ENCODE results near the gene FBXO3.
"Not testable (repeated sequence)": the region's sequence is repeated elsewhere in the genome, so short reads cannot be mapped to it uniquely, and the experiment has no call there.

FBXO3 gene, protein sequence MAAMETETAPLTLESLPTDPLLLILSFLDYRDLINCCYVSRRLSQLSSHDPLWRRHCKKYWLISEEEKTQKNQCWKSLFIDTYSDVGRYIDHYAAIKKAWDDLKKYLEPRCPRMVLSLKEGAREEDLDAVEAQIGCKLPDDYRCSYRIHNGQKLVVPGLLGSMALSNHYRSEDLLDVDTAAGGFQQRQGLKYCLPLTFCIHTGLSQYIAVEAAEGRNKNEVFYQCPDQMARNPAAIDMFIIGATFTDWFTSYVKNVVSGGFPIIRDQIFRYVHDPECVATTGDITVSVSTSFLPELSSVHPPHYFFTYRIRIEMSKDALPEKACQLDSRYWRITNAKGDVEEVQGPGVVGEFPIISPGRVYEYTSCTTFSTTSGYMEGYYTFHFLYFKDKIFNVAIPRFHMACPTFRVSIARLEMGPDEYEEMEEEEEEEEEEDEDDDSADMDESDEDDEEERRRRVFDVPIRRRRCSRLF

DNA sequence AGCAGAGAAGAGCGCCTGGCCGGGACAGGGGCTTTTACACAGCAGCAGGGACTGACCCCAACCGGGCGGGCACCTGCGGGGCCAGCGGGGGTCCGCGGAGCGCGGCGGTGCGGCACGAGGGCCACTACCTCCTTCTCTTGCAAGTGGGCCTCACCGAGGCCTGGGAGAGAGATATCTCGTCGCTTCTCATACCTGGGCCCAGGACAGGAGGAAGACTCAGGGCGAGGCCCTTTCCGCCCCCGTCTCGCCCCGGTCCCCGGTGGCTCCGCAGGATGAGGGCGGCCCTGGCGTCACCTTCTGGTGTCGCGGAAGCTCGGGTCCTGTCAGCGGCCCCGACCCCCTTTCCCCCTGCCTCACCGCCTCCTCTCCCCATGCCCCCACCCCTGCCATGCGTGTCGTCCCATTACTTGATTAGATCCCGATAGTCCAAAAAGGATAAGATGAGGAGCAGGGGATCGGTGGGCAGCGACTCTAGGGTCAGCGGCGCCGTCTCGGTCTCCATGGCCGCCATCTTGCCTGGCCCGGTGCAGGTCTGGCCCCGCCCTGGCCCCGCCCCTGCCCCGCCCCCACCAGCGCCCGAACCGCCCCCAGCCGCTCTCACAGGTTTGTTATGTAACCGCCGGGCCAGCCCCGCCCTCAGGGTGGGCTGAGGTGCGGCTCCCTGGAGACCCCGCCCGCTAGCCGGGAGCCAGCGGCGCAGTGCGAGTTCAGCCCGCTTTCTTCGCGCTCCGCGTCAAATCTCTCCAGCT is at the start of gene FBXO3:
Gene FBXO3, minus strand, starts transcription at position 534 of the 749 bp plus-strand sequence. Its CDS starts 23 bp downstream, at position 511.
- DNase-seq = peak; percentile 50

DNA sequence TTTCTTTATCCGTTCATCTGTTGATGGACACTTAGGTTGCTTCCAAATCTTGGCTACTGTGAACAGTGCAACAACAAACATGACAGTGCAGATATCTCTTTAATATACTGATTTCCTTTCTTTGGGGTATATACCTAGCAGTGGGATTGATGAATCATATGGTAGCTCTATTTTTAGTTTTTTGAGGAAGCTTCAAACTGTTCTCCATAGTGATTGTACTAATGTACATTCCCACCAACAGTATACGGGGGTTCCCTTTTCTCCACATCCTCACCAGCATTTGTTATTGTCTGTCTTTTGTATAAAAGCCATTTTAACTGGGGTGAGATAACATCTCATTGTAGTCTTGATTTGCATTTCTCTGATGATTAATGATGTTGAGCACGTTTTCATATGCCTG is 48.7 kb upstream of the FBXO3 start:
- DNase-seq = not testable (repeated sequence)

DNA sequence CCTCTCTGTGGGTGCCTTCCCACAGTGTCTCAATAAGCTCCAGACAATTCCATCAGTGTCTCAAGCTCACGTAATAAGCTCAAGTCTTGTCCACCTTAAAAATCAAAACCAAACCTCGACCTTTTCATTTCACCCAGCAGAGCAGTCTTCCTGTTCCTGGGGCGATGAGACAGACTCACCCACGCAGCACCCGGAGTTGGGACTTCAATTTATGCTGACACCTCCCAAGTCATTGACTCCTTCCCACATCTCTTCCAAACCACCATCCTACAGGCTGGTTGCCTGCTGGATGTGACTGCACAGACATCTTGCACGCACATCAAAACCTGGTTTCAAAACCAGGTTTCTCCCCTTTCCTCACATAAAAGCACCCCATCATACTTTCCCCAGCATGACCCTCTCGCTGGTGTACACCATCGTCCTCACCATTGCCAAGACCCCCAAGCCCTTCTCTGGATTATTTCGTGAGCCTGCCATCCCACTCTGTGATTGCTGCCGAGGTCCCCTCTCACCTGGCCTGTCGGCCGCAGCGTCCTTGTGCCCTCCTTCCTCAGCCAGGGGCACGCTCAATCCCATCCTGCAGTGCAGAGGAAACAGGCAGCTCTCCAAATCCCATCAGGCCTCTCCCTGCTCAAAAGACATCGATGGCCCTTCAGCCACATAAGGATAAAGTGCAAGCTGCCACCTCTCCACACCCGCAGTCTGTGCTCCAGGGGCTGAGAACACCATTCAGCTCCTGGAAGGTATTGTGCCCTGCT is 45.1 kb upstream of the FBXO3 start:
- no peak for DNase-seq

DNA sequence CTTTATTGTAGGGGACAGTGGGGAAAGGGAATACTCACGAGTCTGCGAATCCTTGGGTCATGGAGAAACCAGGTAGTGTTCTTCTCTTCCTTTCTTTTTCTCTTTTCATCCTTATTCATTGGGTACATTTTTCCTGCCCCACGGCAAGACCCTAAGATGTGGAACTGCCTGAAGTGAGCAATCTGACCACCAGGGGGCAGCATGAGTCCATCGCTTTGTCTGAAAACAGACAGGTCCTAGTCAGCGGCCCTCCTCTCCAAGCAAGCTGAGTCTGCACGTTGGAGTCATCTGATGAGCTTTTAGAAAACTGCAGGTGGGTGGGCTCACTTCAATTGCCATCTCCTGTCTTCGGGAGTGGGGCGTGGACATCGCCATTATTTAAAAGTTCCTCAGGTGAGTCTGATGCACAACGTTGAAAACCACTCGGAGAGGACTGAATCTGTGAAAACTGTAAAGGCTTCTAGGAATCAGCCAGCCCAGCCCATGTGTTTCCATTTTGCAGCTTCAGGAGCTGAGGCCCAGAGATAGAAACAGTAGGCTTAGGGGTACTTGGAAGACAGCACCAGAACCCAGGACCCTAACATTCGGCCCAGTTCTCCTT is 34.0 kb upstream of the FBXO3 start:
- peak; percentile 38 for DNase-seq

DNA sequence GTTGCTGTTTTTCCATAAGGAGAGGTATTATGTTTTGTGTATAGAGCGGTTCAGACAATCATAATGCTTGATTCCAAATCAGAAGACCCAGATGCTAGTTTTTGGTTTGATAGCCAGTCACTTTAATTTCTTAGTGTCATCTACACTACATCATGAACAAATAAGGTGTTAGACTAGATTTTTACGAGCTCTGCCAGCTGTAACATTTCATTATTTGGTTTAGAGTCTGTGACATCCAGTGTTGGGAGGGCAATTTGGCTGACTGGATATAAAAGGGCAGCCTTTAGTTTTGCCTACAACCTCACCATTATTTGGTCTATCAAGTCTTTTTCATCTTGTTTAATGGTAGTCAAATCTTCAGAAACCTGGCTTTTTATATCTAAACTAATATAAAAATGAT is 30.2 kb upstream of the FBXO3 start:
- DNase-seq = no peak

DNA sequence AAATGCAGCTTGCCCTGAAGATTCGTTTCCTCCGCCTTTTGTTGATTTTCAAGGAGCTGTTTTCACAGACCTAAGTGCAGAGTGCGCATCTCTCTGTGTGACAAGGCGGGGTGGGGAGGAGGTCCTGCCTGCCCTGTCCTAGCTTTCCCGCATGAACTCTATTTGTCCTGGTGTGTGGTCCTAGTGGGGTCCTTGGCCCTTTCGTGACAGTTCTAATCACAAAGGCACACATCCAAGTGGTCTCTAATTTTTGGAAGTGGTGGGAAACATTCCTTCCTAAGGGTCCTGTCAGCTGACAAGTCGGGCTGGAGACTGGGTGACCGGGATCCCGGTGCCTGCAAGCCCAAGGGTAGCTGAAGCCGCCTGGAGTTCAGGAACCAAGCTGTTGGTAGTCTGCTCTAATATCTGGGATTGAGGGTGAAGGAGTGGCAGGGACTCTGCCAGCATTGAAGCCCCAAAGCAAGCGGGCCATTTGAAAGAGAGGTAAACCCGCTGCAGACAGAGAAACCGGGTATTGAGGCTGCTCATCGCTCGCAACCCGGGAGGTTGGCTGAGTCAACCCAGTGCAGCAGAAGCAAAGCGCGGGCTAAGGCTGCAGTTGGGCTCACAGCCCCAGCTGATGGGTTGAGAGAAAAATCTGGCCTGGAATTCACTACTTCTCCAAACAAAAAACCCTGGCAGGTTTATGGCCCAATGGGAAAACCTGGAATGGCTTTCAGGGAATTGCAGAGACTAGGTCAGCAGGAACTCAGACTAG is 28.1 kb upstream of the FBXO3 start:
- peak; percentile 77 for DNase-seq

DNA sequence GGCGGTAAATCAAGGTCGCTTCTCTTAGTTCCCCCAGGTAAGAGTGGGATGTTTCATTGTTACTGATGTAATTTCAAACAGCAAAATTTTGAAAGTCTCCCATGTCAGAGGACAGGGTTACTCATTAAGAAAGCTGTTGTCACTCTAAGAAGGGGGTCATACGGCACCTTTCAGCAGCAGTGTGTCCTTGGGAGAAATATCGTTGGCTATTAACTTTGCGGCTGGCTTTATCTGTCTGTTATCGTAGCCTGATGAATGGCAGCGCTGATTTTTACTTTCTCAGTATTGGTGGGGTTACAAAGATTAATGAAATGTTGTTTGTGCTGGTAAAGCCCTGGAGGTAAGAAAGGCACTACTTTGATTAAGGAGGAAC is 27.5 kb upstream of the FBXO3 start:
- no peak for DNase-seq

DNA sequence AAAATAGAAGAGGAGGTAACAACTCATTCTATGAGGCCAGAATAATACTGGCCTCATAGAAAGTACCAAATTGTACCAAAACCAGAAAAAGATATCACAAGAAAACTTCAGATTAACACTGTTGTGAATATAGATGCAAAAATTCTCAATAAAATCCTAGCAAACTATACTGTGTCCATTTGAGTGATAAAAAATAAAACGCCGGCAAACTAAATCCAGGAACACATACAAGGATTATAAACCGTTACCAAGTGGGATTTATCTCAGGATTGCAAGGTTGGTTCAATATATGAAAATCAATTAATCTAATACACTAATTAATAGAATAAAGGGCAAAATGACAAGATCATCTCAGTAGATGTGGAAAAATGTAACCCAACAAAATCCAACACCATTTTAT is 23.6 kb upstream of the FBXO3 start:
- DNase-seq = no peak

DNA sequence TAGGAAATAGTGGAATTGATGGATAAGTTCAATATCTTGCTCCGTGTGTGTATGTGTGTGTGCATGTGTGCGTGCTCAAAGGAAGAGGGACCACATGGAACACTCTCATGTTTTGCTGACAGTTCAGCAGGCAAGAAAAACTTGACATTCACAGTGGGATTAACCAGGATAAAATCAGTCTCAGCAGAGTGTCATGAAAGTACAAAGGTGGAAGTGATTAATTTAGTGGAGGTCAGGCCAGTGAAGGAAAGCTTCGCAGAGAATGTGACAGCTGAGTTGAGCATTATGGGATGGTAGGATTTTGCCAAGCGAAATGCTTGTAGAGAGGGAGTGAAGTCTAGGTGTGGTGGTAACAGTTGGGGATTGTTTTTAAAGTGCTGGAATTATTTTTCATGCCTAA is 15.7 kb upstream of the FBXO3 start:
- no peak for DNase-seq

DNA sequence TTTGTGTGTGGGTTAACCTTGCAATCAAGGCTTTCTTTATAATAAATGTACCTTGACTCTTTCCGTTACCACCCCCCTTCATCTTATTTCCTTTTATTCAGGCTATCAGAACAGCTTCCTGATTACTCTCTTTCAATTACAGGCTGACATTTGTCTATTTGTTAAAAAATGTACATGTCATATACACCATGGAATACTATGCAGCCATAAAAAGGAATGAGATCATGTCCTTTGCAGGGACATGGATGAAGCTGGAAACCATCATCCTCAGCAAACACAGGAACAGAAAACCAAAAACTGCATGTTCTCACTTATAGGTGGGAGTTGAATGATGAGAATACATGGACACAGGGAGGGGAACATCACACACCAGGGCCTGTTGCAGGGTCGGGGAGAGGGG is 13.8 kb upstream of the FBXO3 start:
- not testable (repeated sequence) for DNase-seq

DNA sequence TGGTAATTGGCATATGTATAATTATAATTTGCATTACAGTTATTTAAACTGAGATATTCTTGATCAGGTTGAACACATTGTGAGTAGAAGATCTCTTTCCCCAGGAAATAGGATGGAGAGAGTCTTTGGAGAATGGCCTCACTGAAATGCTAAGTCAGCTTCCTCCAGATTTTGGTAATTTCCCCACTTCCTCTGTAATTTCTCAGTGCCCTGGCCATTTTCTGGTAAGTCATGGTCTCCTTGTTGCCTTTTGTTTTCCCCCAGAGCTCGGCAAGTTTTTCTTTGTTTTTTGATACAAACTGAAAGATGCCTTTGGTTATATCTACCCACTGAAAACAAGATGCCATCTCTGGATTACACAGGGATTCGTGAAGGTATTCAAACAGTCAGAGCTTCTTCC is 12.8 kb upstream of the FBXO3 start:
- no peak for DNase-seq

DNA sequence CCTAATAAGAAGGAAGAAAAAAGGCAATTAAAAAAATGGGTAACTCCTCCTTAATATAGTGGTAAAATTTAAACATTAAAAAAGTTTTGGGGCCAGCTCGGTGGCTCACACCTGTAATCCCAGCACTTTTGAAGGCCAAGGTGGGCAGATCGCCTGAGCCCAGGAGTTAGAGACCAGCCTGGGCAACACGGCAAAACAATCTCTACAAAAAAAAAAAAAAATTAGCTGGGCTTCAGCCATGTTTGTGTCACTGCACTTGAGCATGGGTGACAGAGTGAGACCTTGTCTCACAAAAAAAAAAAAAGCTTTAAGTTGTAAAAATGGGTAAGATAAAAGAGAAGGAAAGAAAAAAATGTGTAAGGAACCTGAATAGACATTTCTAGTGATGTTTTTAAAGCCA is 11.3 kb upstream of the FBXO3 start:
- no peak for DNase-seq

DNA sequence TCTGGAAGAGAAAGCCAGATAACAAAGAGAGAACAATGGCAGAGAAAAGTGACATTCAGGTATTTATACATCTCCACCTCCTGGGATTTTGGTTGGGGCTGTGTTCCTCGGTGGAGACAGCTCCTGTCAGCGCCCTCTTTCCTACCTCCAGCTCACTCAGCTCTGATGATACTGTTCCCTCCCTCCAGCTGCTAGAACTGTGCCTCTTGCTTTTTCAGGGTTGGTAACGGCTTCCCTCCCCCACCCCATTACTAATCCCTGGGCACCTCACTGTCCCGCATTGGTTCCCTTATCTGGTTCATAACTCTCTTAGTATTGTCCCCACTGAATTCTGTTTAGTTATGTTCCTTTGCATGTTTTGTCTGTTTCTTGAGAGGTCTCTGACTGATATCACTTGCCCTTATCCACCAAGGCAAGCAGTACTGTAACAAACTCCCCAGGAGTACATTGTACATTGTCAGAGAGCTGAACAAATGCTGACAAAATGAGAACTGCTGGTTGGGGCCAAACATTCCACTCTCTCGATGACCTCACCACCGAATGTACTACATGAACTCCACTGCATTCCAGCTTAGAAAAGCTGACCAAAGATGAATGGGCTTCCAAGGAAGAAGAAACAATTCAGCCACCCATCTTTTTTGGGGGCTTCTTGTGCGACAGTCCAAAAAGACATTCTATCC is 5.7 kb upstream of the FBXO3 start:
- no peak for DNase-seq

DNA sequence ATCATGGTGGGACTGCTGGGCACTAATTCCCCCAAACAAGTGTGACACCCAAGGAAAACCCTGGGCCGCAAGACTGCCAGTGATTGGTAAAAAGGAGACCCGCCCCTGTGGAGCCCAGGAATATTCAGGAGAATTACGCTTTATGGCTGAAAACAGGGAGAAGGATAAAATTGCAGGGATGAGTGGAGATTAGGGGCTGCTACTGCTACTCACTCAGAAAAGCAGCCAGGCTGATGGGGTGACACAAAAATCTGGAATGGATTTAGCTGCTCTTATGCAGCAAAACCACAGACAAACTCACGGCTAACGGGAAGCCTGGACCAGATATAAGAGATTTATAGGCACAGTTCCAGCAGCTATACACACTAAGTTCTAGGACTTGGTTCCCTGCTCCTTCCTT is 4.4 kb upstream of the FBXO3 start:
- no peak for DNase-seq

DNA sequence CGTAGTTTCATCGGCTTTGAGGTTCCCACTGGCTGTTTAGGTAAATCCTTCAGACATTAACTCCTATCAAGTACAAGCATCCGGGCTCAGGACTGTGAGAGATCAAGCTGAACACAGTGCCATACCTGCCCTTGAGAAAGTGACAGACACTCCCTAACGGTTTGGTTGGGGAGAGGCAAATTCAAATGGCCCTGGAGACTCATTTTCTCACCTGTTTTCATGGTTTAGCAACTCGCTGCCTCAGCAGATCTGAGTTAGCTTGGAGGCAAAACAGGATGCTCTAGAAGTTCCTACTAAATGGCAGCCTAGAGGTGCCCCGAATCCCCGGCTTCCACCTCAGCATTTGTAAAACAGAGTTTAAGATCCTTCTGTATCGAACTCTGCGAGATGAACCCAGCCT is 3.6 kb upstream of the FBXO3 start:
- no peak for DNase-seq

DNA sequence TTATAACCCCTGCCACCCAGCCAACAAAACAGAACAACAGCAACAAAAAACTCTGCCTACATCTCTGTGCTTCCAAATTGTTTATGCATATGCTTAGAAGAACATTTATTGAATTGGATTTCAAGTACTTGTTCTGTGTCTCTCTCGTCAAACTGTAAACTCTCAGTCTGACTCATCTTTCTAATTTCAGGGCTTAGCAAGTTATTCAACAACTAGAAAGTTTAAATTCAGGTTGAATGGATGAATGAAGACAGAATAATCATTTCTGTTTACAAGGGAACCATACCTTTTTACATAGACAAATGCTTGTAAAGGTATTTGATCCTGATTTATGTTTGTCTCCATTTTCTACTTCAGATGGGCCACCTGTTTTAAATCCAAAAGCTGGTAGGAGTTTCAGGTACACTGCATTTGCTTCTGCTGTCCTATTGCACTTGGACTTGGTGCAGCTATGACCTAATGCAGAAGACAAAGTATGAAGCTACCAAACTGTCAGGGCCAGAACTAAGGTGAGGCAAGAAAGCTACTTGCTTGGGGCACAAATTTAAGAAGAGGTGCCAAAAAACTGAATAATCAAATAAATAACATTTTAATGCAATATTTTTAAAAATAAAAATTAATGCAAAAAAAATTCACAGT is 1.6 kb upstream of the FBXO3 start:
- DNase-seq = no peak

DNA sequence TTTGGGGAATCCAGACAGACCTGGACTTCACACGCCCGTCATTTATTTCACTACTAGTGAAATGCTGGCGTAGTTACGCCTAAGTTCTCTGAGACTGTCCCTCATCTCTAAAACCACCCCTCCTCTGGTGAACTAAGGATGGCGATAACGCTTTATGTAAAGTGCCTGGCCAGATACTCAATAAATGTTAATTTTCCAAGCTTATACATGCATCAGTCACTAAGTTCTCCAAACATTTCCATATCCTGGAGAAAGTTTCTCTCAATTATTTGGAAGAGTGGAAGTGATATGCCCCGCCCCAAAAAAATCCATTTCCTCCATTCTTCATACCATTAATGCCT is 1.1 kb upstream of the FBXO3 start:
- no peak for DNase-seq

DNA sequence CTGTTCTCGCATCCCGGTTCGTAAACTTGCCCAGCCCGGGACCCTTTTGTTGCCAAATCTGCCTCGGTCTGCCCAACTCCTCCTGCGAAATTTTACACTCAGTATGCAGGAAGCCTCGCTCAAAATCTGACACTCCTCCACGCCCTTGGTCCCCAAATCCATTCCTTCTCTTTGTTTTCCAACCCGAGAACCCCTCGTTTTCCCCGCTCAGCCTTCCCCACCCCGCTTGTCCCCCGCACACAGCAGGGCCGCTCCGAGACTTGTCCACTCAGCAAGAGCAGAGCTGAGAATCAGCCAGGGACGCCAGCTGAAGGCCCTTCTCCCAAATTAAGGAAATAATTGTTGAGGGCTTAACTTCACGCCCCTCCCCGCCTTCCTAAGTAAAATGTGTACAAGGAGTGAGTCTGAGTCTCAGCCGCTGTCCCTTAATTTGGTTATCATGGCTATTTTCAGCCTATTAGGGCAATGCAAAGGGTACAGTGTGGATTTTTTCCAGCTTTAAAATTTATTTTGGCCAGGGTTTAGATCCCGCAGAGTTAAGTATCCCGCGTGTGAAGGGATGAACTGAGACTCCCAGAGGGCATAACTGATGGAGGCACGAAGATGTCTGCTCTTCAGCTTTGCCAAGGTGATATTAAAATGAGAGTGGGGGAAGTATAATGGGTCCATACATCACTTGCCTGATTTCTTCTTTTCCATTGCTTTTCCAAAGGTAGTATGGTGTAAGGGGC is 581 bp upstream of the FBXO3 start:
- DNase-seq = no peak

DNA sequence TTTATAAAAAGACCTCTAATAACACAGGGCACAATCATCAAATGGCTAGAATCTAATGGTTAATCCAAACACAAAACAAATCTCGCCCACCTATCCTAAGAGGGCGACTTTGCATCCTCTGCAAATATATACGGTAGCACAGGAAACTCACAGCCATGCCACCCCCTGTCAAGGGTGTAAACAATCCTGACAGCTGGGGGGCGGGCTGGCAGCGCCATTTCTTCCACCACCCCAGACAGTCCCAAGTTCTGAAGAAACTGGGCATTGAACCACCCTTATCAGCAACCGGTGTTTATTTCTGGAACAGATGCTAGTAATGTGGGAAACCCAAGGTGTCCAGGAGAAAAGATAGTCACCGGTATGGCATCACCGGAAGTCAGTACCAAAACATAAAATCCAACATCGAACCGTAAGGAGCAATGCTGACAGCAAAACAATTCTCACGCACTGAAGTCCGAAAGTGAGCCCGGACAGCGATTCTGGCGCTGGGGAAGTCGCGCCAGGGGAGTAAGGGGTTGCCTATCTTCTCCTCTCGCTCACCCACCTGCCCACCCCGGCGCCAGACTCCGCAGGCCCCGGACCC is 825 bp downstream of the FBXO3 start:
- peak; percentile 2 for DNase-seq

DNA sequence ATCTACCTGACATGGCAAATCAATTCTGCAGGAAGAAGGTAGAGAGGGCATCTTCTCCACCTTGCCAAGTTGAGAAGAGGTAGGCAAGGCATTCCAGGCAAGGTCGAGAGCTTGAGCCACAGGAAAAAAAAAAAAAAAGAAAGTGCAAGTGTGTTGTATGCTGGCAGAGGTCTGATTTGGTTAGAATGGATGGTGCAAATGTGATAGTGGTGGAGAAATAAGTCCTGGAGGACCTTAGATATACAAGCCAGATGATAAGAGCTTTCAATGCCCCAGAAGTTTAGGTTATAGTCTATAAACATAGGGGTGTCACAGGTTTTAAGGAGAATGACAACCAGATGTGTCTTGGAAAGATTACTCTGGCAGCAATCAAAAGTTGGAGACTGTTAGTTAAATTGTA is 1.4 kb downstream of the FBXO3 start:
- no peak for DNase-seq

All from SHP77 treated with DMSO at 0.1 percent for 48 hours (cell line).